ENCODE measurements around the gene DIAPH1.
A peak's percentile ranks its signal among the peaks of the same experiment; 100 is the strongest.

The DIAPH1 gene

GRCh38 chr5:141637767-141638419 is 19.1 kb upstream of the DIAPH1 start:
- Histone ChIP-seq H3K4me3 (ENCODE audit: low read length) (peak overlapping the region; percentile 90), H3K9ac (ENCODE audit: low read depth, low read length) (peak overlapping the region; percentile 89), H3K4me2 (ENCODE audit: low read length) (peak overlapping the region; percentile 94), H3K4me1 (ENCODE audit: control insufficient read depth, insufficient read depth, low read length) (peaks cover 28% of the 10 kb centered on the region), H3K36me3 (ENCODE audit: insufficient read depth, low read length) (peaks cover 17% of the 10 kb centered on the region), H3K9me3 (replicated peaks; ENCODE audit: low read length) (no peaks in the 10 kb centered on the region), H3K27me3 (ENCODE audit: control insufficient read depth, insufficient read depth, low read length) (no peaks in the 10 kb centered on the region)

- Histone ChIP-seq H3K4me2 (ENCODE audit: low read length) (peak overlapping the region; percentile 94), H3K9me3 (replicated peaks; ENCODE audit: low read length) (no peaks in the 10 kb centered on the region), H3K36me3 (ENCODE audit: insufficient read depth, low read length) (peaks cover 18% of the 10 kb centered on the region), H3K27me3 (ENCODE audit: control insufficient read depth, insufficient read depth, low read length) (no peaks in the 10 kb centered on the region), H3K9ac (ENCODE audit: low read depth, low read length) (peak overlapping the region; percentile 89), H3K4me1 (ENCODE audit: control insufficient read depth, insufficient read depth, low read length) (peaks cover 28% of the 10 kb centered on the region), H3K4me3 (ENCODE audit: low read length) (peak overlapping the region; percentile 90)
These were observed 18.4 kb upstream of the DIAPH1 start for GRCh38 chr5:141637123-141637766.

GRCh38 chr5:141636413-141637122 is 17.8 kb upstream of the DIAPH1 start, which contains the start of the genes HDAC3 and RELL2:
HDAC3 (minus strand) TSS chr5:141636849; CDS start chr5:141636790, 59 bp downstream.
RELL2 (plus strand) TSS chr5:141636997; CDS start chr5:141638226, 1,229 bp downstream.
- Histone ChIP-seq H3K4me2 (ENCODE audit: low read length) (peak within 1 kb of the TSS; percentile 94), H3K9me3 (replicated peaks; ENCODE audit: low read length) (no peaks in the 10 kb centered on the region), H3K27me3 (ENCODE audit: control insufficient read depth, insufficient read depth, low read length) (no peaks in the 10 kb centered on the region), H3K9ac (ENCODE audit: low read depth, low read length) (peak within 1 kb of the TSS; percentile 89), H3K4me1 (ENCODE audit: control insufficient read depth, insufficient read depth, low read length) (peaks cover 21% of the 10 kb centered on the region), H3K4me3 (ENCODE audit: low read length) (peak within 1 kb of the TSS; percentile 90), H3K36me3 (ENCODE audit: insufficient read depth, low read length) (peaks cover 15% of the 10 kb centered on the region)

- Histone ChIP-seq H3K4me1 (ENCODE audit: control insufficient read depth, insufficient read depth, low read length) (peaks cover 19% of the 10 kb centered on the region), H3K9ac (ENCODE audit: low read depth, low read length) (peak overlapping the region; percentile 89)
These were observed 17.3 kb upstream of the DIAPH1 start for GRCh38 chr5:141636106-141636412.

GRCh38 chr5:141635646-141636045 is 16.8 kb upstream of the DIAPH1 start:
- H3K4me2 ChIP-seq (ENCODE audit: low read length), result peak overlapping the region; percentile 94
- H3K4me1 ChIP-seq (ENCODE audit: control insufficient read depth, insufficient read depth, low read length), result peaks cover 19% of the 10 kb centered on the region
- no peaks in the 10 kb centered on the region for H3K9me3 ChIP-seq (replicated peaks; ENCODE audit: low read length)
- peak overlapping the region; percentile 90 for H3K4me3 ChIP-seq (ENCODE audit: low read length)
- H3K36me3 ChIP-seq (ENCODE audit: insufficient read depth, low read length), result peaks cover 15% of the 10 kb centered on the region
- no peaks in the 10 kb centered on the region for H3K27me3 ChIP-seq (ENCODE audit: control insufficient read depth, insufficient read depth, low read length)
- H3K9ac ChIP-seq (ENCODE audit: low read depth, low read length), result peak overlapping the region; percentile 89

More at GRCh38 chr5:141636106-141636412, 17.3 kb upstream of the DIAPH1 start:
- Histone ChIP-seq H3K4me3 (ENCODE audit: low read length) (peak overlapping the region; percentile 90), H3K27me3 (ENCODE audit: control insufficient read depth, insufficient read depth, low read length) (no peaks in the 10 kb centered on the region), H3K9me3 (replicated peaks; ENCODE audit: low read length) (no peaks in the 10 kb centered on the region), H3K4me2 (ENCODE audit: low read length) (peak overlapping the region; percentile 94), H3K36me3 (ENCODE audit: insufficient read depth, low read length) (peaks cover 16% of the 10 kb centered on the region)

GRCh38 chr5:141634720-141635119 is 15.9 kb upstream of the DIAPH1 start:
- no peak overlapping the region for H3K4me3 ChIP-seq (ENCODE audit: low read length)
- H3K9ac ChIP-seq (ENCODE audit: low read depth, low read length), result no peak overlapping the region
- peaks cover 24% of the 10 kb centered on the region for H3K36me3 ChIP-seq (ENCODE audit: insufficient read depth, low read length)
- H3K27me3 ChIP-seq (ENCODE audit: control insufficient read depth, insufficient read depth, low read length), result no peaks in the 10 kb centered on the region
- peaks cover 19% of the 10 kb centered on the region for H3K4me1 ChIP-seq (ENCODE audit: control insufficient read depth, insufficient read depth, low read length)
- no peaks in the 10 kb centered on the region for H3K9me3 ChIP-seq (replicated peaks; ENCODE audit: low read length)
- H3K4me2 ChIP-seq (ENCODE audit: low read length), result no peak overlapping the region

GRCh38 chr5:141633871-141634561 is 15.2 kb upstream of the DIAPH1 start:
- Histone ChIP-seq H3K27me3 (ENCODE audit: control insufficient read depth, insufficient read depth, low read length) (no peaks in the 10 kb centered on the region), H3K4me3 (ENCODE audit: low read length) (no peak overlapping the region), H3K9me3 (replicated peaks; ENCODE audit: low read length) (no peaks in the 10 kb centered on the region), H3K4me2 (ENCODE audit: low read length) (no peak overlapping the region), H3K36me3 (ENCODE audit: insufficient read depth, low read length) (peaks cover 30% of the 10 kb centered on the region), H3K9ac (ENCODE audit: low read depth, low read length) (no peak overlapping the region), H3K4me1 (ENCODE audit: control insufficient read depth, insufficient read depth, low read length) (peaks cover 19% of the 10 kb centered on the region)

GRCh38 chr5:141632650-141633049 is 13.8 kb upstream of the DIAPH1 start:
- no peaks in the 10 kb centered on the region for H3K9me3 ChIP-seq (replicated peaks; ENCODE audit: low read length)
- peaks cover 12% of the 10 kb centered on the region for H3K4me1 ChIP-seq (ENCODE audit: control insufficient read depth, insufficient read depth, low read length)
- no peak overlapping the region for H3K4me3 ChIP-seq (ENCODE audit: low read length)
- no peaks in the 10 kb centered on the region for H3K27me3 ChIP-seq (ENCODE audit: control insufficient read depth, insufficient read depth, low read length)
- no peak overlapping the region for H3K9ac ChIP-seq (ENCODE audit: low read depth, low read length)
- no peak overlapping the region for H3K4me2 ChIP-seq (ENCODE audit: low read length)
- peaks cover 43% of the 10 kb centered on the region for H3K36me3 ChIP-seq (ENCODE audit: insufficient read depth, low read length)

- H3K4me1 ChIP-seq (ENCODE audit: control insufficient read depth, insufficient read depth, low read length), result peaks cover 5% of the 10 kb centered on the region
- peaks cover 56% of the 10 kb centered on the region for H3K36me3 ChIP-seq (ENCODE audit: insufficient read depth, low read length)
- H3K27me3 ChIP-seq (ENCODE audit: control insufficient read depth, insufficient read depth, low read length), result no peaks in the 10 kb centered on the region
- H3K9ac ChIP-seq (ENCODE audit: low read depth, low read length), result no peak overlapping the region
- no peaks in the 10 kb centered on the region for H3K9me3 ChIP-seq (replicated peaks; ENCODE audit: low read length)
- no peak overlapping the region for H3K4me3 ChIP-seq (ENCODE audit: low read length)
- H3K4me2 ChIP-seq (ENCODE audit: low read length), result no peak overlapping the region
These were observed 11.9 kb upstream of the DIAPH1 start for GRCh38 chr5:141630570-141631140.

GRCh38 chr5:141628175-141628788 is 9.5 kb upstream of the DIAPH1 start:
- Histone ChIP-seq H3K4me1 (ENCODE audit: control insufficient read depth, insufficient read depth, low read length) (no peaks in the 10 kb centered on the region), H3K4me2 (ENCODE audit: low read length) (no peak overlapping the region), H3K36me3 (ENCODE audit: insufficient read depth, low read length) (peaks cover 74% of the 10 kb centered on the region), H3K9ac (ENCODE audit: low read depth, low read length) (no peak overlapping the region), H3K9me3 (replicated peaks; ENCODE audit: low read length) (no peaks in the 10 kb centered on the region), H3K27me3 (ENCODE audit: control insufficient read depth, insufficient read depth, low read length) (no peaks in the 10 kb centered on the region), H3K4me3 (ENCODE audit: low read length) (no peak overlapping the region)
